HCT116 (cell line): ENCODE measurements around the gene MLH1. TPM values are rescaled to one million over a fixed set of nuclear protein-coding genes. Genes with fewer than 3 reads are reported as not detected.

Experiments used
- ATAC-seq: fragments of 200-7000 bp; cut with Tn5 transposase; 2 replicates; pipeline ENCODE4 v1.9.1; 2020; ENCODE audit warnings: mild to moderate bottlenecking, moderate library complexity
- BruUV-seq: library from RNA; stranded (reverse); fragments of 400-500 nt; replicated peaks from 2 replicates; lab custom pipeline; 2021; lab: Mats Ljungman, UMichigan
- CTCF ChIA-PET: fragments of 300-600 bp; sonication (Branson Sonifier 250); formaldehyde crosslinking; loops from one replicate; lab custom pipeline; 2021; ENCODE audit warnings: antibody characterized with exemption; lab: Charles Lee
- POLR2A ChIA-PET: fragments of 300-600, 350-600 bp; sonication (Branson Sonifier 250); formaldehyde crosslinking; loops from one replicate; lab custom pipeline; 2021; ENCODE audit warnings: antibody characterized with exemption; lab: Charles Lee
- RAD21 ChIA-PET, 2 experiments: fragments of 300-600 bp; sonication (Branson Sonifier 250); formaldehyde crosslinking; loops; one replicate each; lab custom pipeline; 2023; ENCODE audit warnings: low total read pairs in 2 of 2; ENCODE audit not compliant: uncharacterized antibody in 2 of 2, unreplicated experiment in 2 of 2, low non-redundant PET in 1 of 2; lab: Charles Lee
- DNase-seq: peaks from one replicate; pipeline ENCODE4 v3.0.0-alpha.2; 2010; ENCODE audit warnings: low read depth, low spot score
- H2AFZ ChIP-seq: fragments of 200-600 bp; shearing (Covaris generic), sonication (generic); 2 replicates; pipeline ENCODE4 v1.6.1; 2017; ENCODE audit warnings: low read depth, mixed run types, mixed read lengths, antibody characterized with exemption, low read length; ENCODE audit not compliant: poor library complexity, severe bottlenecking
- H3K27ac ChIP-seq: 2 replicates; pipeline ENCODE4 v1.5.1; 2012; ENCODE audit warnings: low read depth, low read length
- H3K27me3 ChIP-seq: fragments of 200-600 bp; sonication (generic); 2 replicates; pipeline ENCODE4 v1.6.1; 2016; ENCODE audit warnings: mixed run types, low read length, mixed read lengths; ENCODE audit not compliant: insufficient read depth
- H3K36me3 ChIP-seq, 2 experiments: fragments of 200-500 bp in 1 of 2; fragments of 200-600 bp in 1 of 2; sonication (Bioruptor generic) in 1 of 2; sonication (generic) in 1 of 2; 2 replicates each; pipeline versions ENCODE4 v1.5.1 to v1.6.1; 2014 to 2016; ENCODE audit warnings: low read length in 2 of 2, inconsistent platforms in 1 of 2, mixed read lengths in 1 of 2, mixed run types in 1 of 2; ENCODE audit not compliant: insufficient read depth in 2 of 2, control insufficient read depth in 1 of 2
- H3K4me1 ChIP-seq, 2 experiments: fragments of 200-600 bp in 1 of 2; sonication (generic) in 1 of 2; 2 replicates each; pipeline versions ENCODE4 v1.5.1 to v1.6.1; 2012 to 2017; ENCODE audit warnings: low read length in 2 of 2, inconsistent platforms in 1 of 2, mild to moderate bottlenecking in 1 of 2, mixed read lengths in 1 of 2, mixed run types in 1 of 2, moderate library complexity in 1 of 2; ENCODE audit not compliant: insufficient read depth in 2 of 2, control insufficient read depth in 1 of 2
- H3K4me2 ChIP-seq: fragments of 200-600 bp; sonication (generic); 2 replicates; pipeline ENCODE4 v1.6.1; 2017; ENCODE audit warnings: mixed run types, low read length, mixed read lengths
- H3K4me3 ChIP-seq, 2 experiments: fragments of 200-600 bp in 1 of 2; sonication (generic) in 1 of 2; replicated peaks in 1 of 2; 2 replicates each; pipeline ENCODE4 v1.5.1; 2011 to 2016; ENCODE audit warnings: low read length in 2 of 2, control low read depth in 1 of 2, low read depth in 1 of 2, mild to moderate bottlenecking in 1 of 2, mixed read lengths in 1 of 2, mixed run types in 1 of 2
- H3K79me2 ChIP-seq: fragments of 200-600 bp; sonication (generic); 2 replicates; pipeline ENCODE4 v1.6.1; 2017; ENCODE audit warnings: mild to moderate bottlenecking, mixed run types, low read length, moderate library complexity, mixed read lengths; ENCODE audit not compliant: insufficient read depth
- H3K9ac ChIP-seq: fragments of 200-600 bp; sonication (generic); 2 replicates; pipeline ENCODE4 v1.6.1; 2016; ENCODE audit warnings: low read length, mixed read lengths
- H3K9me2 ChIP-seq: fragments of 200-600 bp; sonication (generic), shearing (Covaris generic); 2 replicates; pipeline ENCODE4 v1.6.1; 2017; ENCODE audit warnings: mixed run types, mild to moderate bottlenecking, moderate library complexity; ENCODE audit not compliant: insufficient read depth
- H3K9me3 ChIP-seq, 2 experiments: fragments of 200-500 bp in 1 of 2; fragments of 200-600 bp in 1 of 2; sonication (Bioruptor generic) in 1 of 2; sonication (generic) in 1 of 2; 2 replicates each; pipeline ENCODE4 v1.6.1; 2014 to 2017; ENCODE audit warnings: low read length in 2 of 2, mixed read lengths in 2 of 2, inconsistent platforms in 1 of 2, low read depth in 1 of 2, mild to moderate bottlenecking in 1 of 2, mixed run types in 1 of 2, moderate library complexity in 1 of 2; ENCODE audit not compliant: control insufficient read depth in 1 of 2, insufficient read depth in 1 of 2
- H4K20me1 ChIP-seq: fragments of 200-600 bp; sonication (generic), shearing (Covaris generic); 2 replicates; pipeline ENCODE4 v1.6.1; 2017; ENCODE audit warnings: mixed run types, mild to moderate bottlenecking, moderate library complexity; ENCODE audit not compliant: insufficient read depth
- CBX3 ChIP-seq: IDR thresholded peaks from 2 replicates; pipeline ENCODE4 v1.6.1; 2012; ENCODE audit warnings: low read depth
- CEBPB ChIP-seq: IDR thresholded peaks from 2 replicates; pipeline ENCODE4 v1.6.1; 2012; ENCODE audit warnings: low read depth
- CTCF ChIP-seq, 3 experiments: fragments of 200-600 bp in 1 of 3; sonication (generic) in 1 of 3; IDR thresholded peaks in 2 of 3; conservative IDR thresholded peaks in 1 of 3; 2 replicates each; pipeline ENCODE4 v1.5.1; 2012 to 2017; ENCODE audit warnings: low read depth in 2 of 3, low read length in 2 of 3, antibody characterized with exemption in 1 of 3, borderline replicate concordance in 1 of 3, control low read depth in 1 of 3, mild to moderate bottlenecking in 1 of 3, mixed read lengths in 1 of 3, mixed run types in 1 of 3, moderate library complexity in 1 of 3; ENCODE audit not compliant: insufficient read depth in 1 of 3
- EGR1 ChIP-seq: IDR thresholded peaks from 2 replicates; pipeline ENCODE4 v1.6.1; 2012; ENCODE audit warnings: low read depth
- ELF1 ChIP-seq: IDR thresholded peaks from 2 replicates; pipeline ENCODE4 v1.6.1; 2012; ENCODE audit warnings: low read depth, borderline replicate concordance
- EZH2 ChIP-seq: fragments of 200-600 bp; sonication (generic); IDR thresholded peaks from 2 replicates; pipeline ENCODE4 v1.6.1; 2017; ENCODE audit warnings: antibody characterized with exemption, mixed run types
- FOSL1 ChIP-seq: IDR thresholded peaks from 2 replicates; pipeline ENCODE4 v1.6.1; 2012; ENCODE audit warnings: low read depth
- JUND ChIP-seq: IDR thresholded peaks from 2 replicates; pipeline ENCODE4 v1.6.1; 2012
- MAX ChIP-seq: IDR thresholded peaks from 2 replicates; pipeline ENCODE4 v1.6.1; 2012
- POLR2A ChIP-seq: IDR thresholded peaks from 2 replicates; pipeline ENCODE4 v1.7.0; 2011; ENCODE audit warnings: borderline replicate concordance; ENCODE audit not compliant: insufficient read depth, insufficient read length; ENCODE audit errors: extremely low read depth
- POLR2AphosphoS5 ChIP-seq: IDR thresholded peaks from 2 replicates; pipeline ENCODE4 v1.6.1; 2011; ENCODE audit warnings: mild to moderate bottlenecking, low read depth, low read length, moderate library complexity
- RAD21 ChIP-seq: IDR thresholded peaks from 2 replicates; pipeline ENCODE4 v1.6.1; 2012; ENCODE audit warnings: low read depth, mild to moderate bottlenecking
- SIN3A ChIP-seq: IDR thresholded peaks from 2 replicates; pipeline ENCODE4 v1.6.1; 2012; ENCODE audit warnings: low read depth
- SRF ChIP-seq: IDR thresholded peaks from 2 replicates; pipeline ENCODE4 v1.6.1; 2012; ENCODE audit warnings: low read depth
- TCF7L2 ChIP-seq: IDR thresholded peaks from 2 replicates; pipeline ENCODE4 v1.7.0; 2011; ENCODE audit warnings: borderline replicate concordance, inconsistent platforms; ENCODE audit not compliant: insufficient read depth, insufficient read length; ENCODE audit errors: extremely low read depth
- ZFX ChIP-seq: fragments of 450-650 bp; IDR thresholded peaks from 2 replicates; pipeline ENCODE4 v1.6.1; 2017
- ZNF274 ChIP-seq: fragments of 200-500 bp; sonication (Bioruptor generic); IDR thresholded peaks from 2 replicates; pipeline ENCODE4 v1.6.1; 2014; ENCODE audit warnings: mild to moderate bottlenecking, low read depth, low read length, inconsistent platforms
- intact Hi-C: fragments of 100-400 bp; cut with micrococcal nuclease; formaldehyde crosslinking; loops from 2 replicates; pipeline ENCODE4 v1.10.0; 2022
- total RNA-seq: library from RNA; stranded (reverse); gene quantifications from one replicate; pipeline ENCODE4 v1.2.1, GENCODE V29; 2021; ENCODE audit not compliant: unreplicated experiment

The MLH1 gene
- total RNA-seq, 1 experiment from 2014 or later, result 9.6 TPM

- intact Hi-C loops, result no loop called here
- no peaks in the 10 kb centered on the region; the same call in 1 of the 2 replicates for H3K79me2 ChIP-seq
- H3K4me1 ChIP-seq, result no peaks in the 10 kb centered on the region
- no peaks in the 10 kb centered on the region for H3K27me3 ChIP-seq
- DNase-seq (no peak), ATAC-seq (no peak)
- H4K20me1 ChIP-seq, result no peaks in the 10 kb centered on the region; the same call in 1 of the 2 replicates
- H3K27ac ChIP-seq, result no peak overlapping the region
- no peak overlapping the region for H3K4me2 ChIP-seq
- H3K9me3 ChIP-seq, result peaks cover 3 to 6% of the 10 kb centered on the region in 2 experiments; a peak in 3 of 4 replicates
- no peak overlapping the region for H2AFZ ChIP-seq
- no peak overlapping the region for H3K4me3 ChIP-seq
- no TSS peak for BruUV-seq
- RAD21 ChIA-PET, result no interaction called here
- POLR2A ChIA-PET, result no interaction called here
- TF ChIP-seq JUND, result no peak
- TF ChIP-seq RAD21, result no peak
- TF ChIP-seq MAX, result no peak
- no peak for TF ChIP-seq POLR2AphosphoS5
- TF ChIP-seq ELF1, result no peak
- no peak overlapping the region for H3K9ac ChIP-seq
- H3K36me3 ChIP-seq, result peaks cover 14 to 51% of the 10 kb centered on the region in 2 experiments; a peak in 2 of 4 replicates
- H3K9me2 ChIP-seq, result no peaks in the 10 kb centered on the region
- CTCF ChIA-PET, result no interaction called here
Observed at GRCh38 chr3:37032961-37033360, 39.6 kb downstream of the MLH1 start.

GRCh38 chr3:37037352-37037751 lies 44.0 kb downstream of the MLH1 start:
- Histone ChIP-seq H3K9me3 (peaks cover 3 to 6% of the 10 kb centered on the region in 2 experiments; a peak in 3 of 4 replicates), H3K4me2 (no peak overlapping the region), H3K9me2 (no peaks in the 10 kb centered on the region), H3K27ac (no peak overlapping the region), H3K27me3 (no peaks in the 10 kb centered on the region), H3K9ac (no peak overlapping the region), H2AFZ (no peak overlapping the region), H3K4me3 (no peak overlapping the region), H3K36me3 (peaks cover 17 to 50% of the 10 kb centered on the region in 2 experiments; a peak in 3 of 4 replicates), H3K4me1 (no peaks in the 10 kb centered on the region), H4K20me1 (no peaks in the 10 kb centered on the region; the same call in 1 of the 2 replicates), H3K79me2 (no peaks in the 10 kb centered on the region)
- ATAC-seq (no peak), DNase-seq (no peak)
- ChIA-PET POLR2A (no interaction called here), CTCF (no interaction called here), RAD21 (no interaction called here)
- BruUV-seq, result no TSS peak
- intact Hi-C loops, result no loop called here
- TF ChIP-seq TCF7L2, result no peak
- no peak for TF ChIP-seq ZFX
- TF ChIP-seq CTCF (IDR thresholded peaks at IDR 0.05 in 2 of 3, conservative IDR thresholded peaks at IDR 0.05 in 1 of 3; ENCODE audit: borderline replicate concordance in 1 of 3, insufficient read depth in 1 of 3, low read depth in 2 of 3, low read length in 2 of 3), result no peak
- no peak for TF ChIP-seq ELF1
- TF ChIP-seq EZH2, result no peak
- no peak for TF ChIP-seq ZNF274
- no peak for TF ChIP-seq SIN3A
- TF ChIP-seq JUND, result no peak
- TF ChIP-seq EGR1, result no peak
- TF ChIP-seq MAX, result no peak
- TF ChIP-seq CBX3, result no peak
- TF ChIP-seq FOSL1, result no peak
- no peak for TF ChIP-seq POLR2A
- TF ChIP-seq CEBPB, result no peak
- no peak for TF ChIP-seq SRF
